Ishikawa (cell line): ENCODE measurements around the gene BMPER.

Experiments
- CEBPB ChIP-seq: IDR thresholded peaks from 2 replicates; pipeline ENCODE4 v1.6.1; 2012
- CREB1 ChIP-seq: IDR thresholded peaks from 2 replicates; pipeline ENCODE4 v1.6.1; 2012; ENCODE audit warnings: low read depth
- EGR1 ChIP-seq: IDR thresholded peaks from 2 replicates; pipeline ENCODE4 v1.6.1; 2012
- EP300 ChIP-seq: IDR thresholded peaks from 2 replicates; pipeline ENCODE4 v1.6.1; 2012; ENCODE audit warnings: borderline replicate concordance
- FOXM1 ChIP-seq: IDR thresholded peaks from 2 replicates; pipeline ENCODE4 v1.6.1; 2012; ENCODE audit warnings: low read depth, borderline replicate concordance
- MAX ChIP-seq: IDR thresholded peaks from 2 replicates; pipeline ENCODE4 v1.6.1; 2012
- NFIC ChIP-seq: IDR thresholded peaks from 2 replicates; pipeline ENCODE4 v1.6.1; 2012
- RAD21 ChIP-seq: IDR thresholded peaks from 2 replicates; pipeline ENCODE4 v1.6.1; 2012; ENCODE audit warnings: low read depth
- REST ChIP-seq: IDR thresholded peaks from 2 replicates; pipeline ENCODE4 v1.6.1; 2012; ENCODE audit warnings: low read depth, mild to moderate bottlenecking
- TAF1 ChIP-seq: IDR thresholded peaks from 2 replicates; pipeline ENCODE4 v1.6.1; 2012; ENCODE audit warnings: low read depth, mild to moderate bottlenecking
- TCF12 ChIP-seq: IDR thresholded peaks from 2 replicates; pipeline ENCODE4 v1.6.1; 2012; ENCODE audit warnings: low read depth
- TEAD4 ChIP-seq: IDR thresholded peaks from 2 replicates; pipeline ENCODE4 v1.6.1; 2012
- USF1 ChIP-seq: IDR thresholded peaks from 2 replicates; pipeline ENCODE4 v1.6.1; 2012
- YY1 ChIP-seq: IDR thresholded peaks from 2 replicates; pipeline ENCODE4 v1.6.1; 2012; ENCODE audit warnings: low read depth
- ZBTB7A ChIP-seq: IDR thresholded peaks from 2 replicates; pipeline ENCODE4 v1.6.1; 2012; ENCODE audit warnings: low read depth

BMPER gene

GRCh38 chr7:34189031-34189430 lies 283.7 kb downstream of the BMPER start:
- TF ChIP-seq REST, result no peak
- no peak for TF ChIP-seq FOXM1
- TF ChIP-seq ZBTB7A, result no peak
- no peak for TF ChIP-seq CEBPB
- TF ChIP-seq MAX, result no peak
- TF ChIP-seq CREB1, result no peak
- TF ChIP-seq USF1, result no peak
- no peak for TF ChIP-seq TAF1
- no peak for TF ChIP-seq TEAD4
- TF ChIP-seq YY1, result no peak
- no peak for TF ChIP-seq NFIC
- no peak for TF ChIP-seq TCF12
- TF ChIP-seq RAD21, result no peak
- TF ChIP-seq EP300, result no peak
- no peak for TF ChIP-seq EGR1

- TF ChIP-seq RAD21 (no peak), TCF12 (no peak), YY1 (no peak)
Measured at GRCh38 chr7:34190299-34190698, 285.0 kb downstream of the BMPER start.

GRCh38 chr7:34191162-34191561 lies 285.8 kb downstream of the BMPER start:
- TF ChIP-seq ZBTB7A (no peak), RAD21 (no peak), MAX (no peak), EGR1 (no peak), NFIC (no peak), CEBPB (no peak), FOXM1 (no peak)

GRCh38 chr7:34191771-34192479 lies 286.6 kb downstream of the BMPER start:
- TF ChIP-seq RAD21 (no peak), YY1 (no peak), REST (no peak), MAX (no peak), ZBTB7A (no peak), CREB1 (no peak), FOXM1 (no peak), EP300 (no peak), TAF1 (no peak), TCF12 (no peak), USF1 (no peak), TEAD4 (no peak), EGR1 (no peak), NFIC (no peak), CEBPB (no peak)

GRCh38 chr7:34192906-34193305 lies 287.6 kb downstream of the BMPER start:
- TF ChIP-seq EP300, result no peak
- TF ChIP-seq CEBPB, result no peak
- TF ChIP-seq REST, result no peak
- TF ChIP-seq EGR1, result no peak
- no peak for TF ChIP-seq ZBTB7A
- TF ChIP-seq TAF1, result no peak
- TF ChIP-seq FOXM1, result no peak
- no peak for TF ChIP-seq TCF12
- TF ChIP-seq TEAD4, result no peak
- no peak for TF ChIP-seq RAD21
- TF ChIP-seq CREB1, result no peak
- no peak for TF ChIP-seq YY1
- TF ChIP-seq MAX, result no peak
- no peak for TF ChIP-seq NFIC
- no peak for TF ChIP-seq USF1
